Measurements from ENCODE around the gene RHOBTB3.
A peak's percentile ranks its signal among the peaks of the same experiment; 100 is the strongest.
"Not testable (repeated sequence)": the region's sequence is repeated elsewhere in the genome, so short reads cannot be mapped to it uniquely, and the experiment has no call there.

Gene RHOBTB3, protein sequence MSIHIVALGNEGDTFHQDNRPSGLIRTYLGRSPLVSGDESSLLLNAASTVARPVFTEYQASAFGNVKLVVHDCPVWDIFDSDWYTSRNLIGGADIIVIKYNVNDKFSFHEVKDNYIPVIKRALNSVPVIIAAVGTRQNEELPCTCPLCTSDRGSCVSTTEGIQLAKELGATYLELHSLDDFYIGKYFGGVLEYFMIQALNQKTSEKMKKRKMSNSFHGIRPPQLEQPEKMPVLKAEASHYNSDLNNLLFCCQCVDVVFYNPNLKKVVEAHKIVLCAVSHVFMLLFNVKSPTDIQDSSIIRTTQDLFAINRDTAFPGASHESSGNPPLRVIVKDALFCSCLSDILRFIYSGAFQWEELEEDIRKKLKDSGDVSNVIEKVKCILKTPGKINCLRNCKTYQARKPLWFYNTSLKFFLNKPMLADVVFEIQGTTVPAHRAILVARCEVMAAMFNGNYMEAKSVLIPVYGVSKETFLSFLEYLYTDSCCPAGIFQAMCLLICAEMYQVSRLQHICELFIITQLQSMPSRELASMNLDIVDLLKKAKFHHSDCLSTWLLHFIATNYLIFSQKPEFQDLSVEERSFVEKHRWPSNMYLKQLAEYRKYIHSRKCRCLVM

DNA sequence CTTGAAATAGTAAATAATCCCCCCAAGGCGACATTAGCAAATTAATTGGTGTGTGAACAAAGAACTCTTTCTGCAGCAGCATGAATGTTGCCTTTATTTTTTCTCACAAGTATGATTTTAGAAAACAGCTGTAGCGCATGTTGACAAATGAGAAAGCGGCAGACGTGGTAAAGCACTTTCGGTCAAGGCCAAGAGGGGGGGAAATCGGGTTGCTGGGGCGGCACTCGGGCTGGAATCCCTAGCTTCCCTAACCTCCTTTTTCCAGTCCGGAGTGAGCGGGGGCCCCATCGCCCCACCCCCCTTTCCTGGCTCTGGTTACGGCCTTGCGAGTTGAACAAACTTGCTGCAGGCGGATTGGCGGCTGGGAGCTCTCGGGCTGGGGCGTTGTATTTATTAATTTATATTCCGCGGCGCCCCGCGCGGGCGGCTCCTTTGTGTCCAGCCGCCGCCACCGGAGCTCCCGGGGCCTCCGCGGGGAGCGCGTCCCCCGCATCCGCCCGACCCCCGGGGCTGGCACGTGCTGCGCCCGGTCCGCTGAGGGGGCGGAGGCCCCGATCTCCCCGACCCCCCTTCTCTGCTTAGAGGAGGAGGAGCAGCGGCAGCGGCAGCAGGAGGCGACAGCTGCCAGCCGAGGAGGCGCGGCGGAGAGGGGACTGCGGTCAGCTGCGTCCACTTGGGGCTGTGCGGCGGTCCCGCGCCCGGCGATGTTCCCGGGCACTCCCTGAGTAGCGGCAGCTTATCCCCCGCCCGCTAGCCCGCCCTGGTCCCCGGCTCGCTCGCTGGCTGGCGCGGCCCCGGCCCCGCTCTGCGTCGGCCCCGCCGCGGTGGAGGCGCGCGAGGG is at the start of gene RHOBTB3:
Gene RHOBTB3 (plus strand): TSS at position 607 of the 841 bp plus-strand sequence. CDS start 347 bp downstream, outside the sequence.
- DNase-seq (ENCODE audit: low read depth): peak; percentile 93

DNA sequence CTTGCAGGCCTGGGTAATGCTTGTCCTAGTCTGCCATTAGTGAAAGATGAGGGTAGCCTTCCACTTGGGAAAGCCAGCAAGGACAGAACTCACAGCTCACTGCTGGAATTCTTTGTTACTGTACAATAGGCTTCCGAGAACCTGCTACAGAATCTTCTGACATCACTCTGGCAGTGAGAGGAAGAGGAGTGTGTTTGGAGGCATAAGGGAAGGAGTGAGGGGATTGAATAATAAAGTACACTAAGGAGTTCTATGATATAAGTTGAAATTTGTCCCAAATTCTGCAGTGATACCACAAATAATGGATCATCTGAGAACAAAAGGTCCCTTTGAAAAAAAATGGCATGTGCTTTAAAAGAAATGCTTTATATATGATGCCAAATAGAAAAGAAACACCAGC is 48.2 kb upstream of the RHOBTB3 start, which contains the start of gene SPATA9:
Gene SPATA9 (minus strand): TSS at position 101 of the 400 bp plus-strand sequence. CDS start 137 bp downstream, outside the sequence.
- no peak for DNase-seq (ENCODE audit: low read depth)

GRCh38 chr5:95684361-95684760 is 46.8 kb upstream of the RHOBTB3 start:
- no peak for DNase-seq (ENCODE audit: low read depth)

GRCh38 chr5:95686651-95687050 is 44.5 kb upstream of the RHOBTB3 start:
- DNase-seq (ENCODE audit: low read depth): peak; percentile 81

GRCh38 chr5:95689680-95690079 is 41.5 kb upstream of the RHOBTB3 start:
- DNase-seq (ENCODE audit: low read depth): no peak

- no peak for DNase-seq (ENCODE audit: low read depth)
Observed at GRCh38 chr5:95690333-95690732, 40.8 kb upstream of the RHOBTB3 start.

- DNase-seq (ENCODE audit: low read depth): peak; percentile 72
Observed at GRCh38 chr5:95697781-95698681, 33.1 kb upstream of the RHOBTB3 start.

DNA sequence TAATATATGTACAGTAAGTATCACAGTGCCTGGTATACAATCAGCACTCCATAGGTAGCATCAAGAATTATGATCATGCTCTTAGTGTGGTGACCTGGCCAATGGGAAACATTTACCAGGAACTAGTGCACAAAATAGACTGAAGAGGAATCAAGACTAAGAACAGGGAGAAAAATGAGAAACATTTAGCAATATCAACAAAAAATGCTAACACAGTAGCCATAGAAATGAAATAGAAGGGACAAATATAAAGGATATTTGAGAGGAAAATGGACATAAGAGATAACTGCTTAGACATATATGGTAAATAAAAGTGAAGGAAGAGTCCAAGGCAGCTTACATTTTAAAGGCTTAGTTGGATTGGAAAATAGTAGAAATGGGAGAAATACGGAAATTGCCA is 31.8 kb upstream of the RHOBTB3 start:
- no peak for DNase-seq (ENCODE audit: low read depth)

DNA sequence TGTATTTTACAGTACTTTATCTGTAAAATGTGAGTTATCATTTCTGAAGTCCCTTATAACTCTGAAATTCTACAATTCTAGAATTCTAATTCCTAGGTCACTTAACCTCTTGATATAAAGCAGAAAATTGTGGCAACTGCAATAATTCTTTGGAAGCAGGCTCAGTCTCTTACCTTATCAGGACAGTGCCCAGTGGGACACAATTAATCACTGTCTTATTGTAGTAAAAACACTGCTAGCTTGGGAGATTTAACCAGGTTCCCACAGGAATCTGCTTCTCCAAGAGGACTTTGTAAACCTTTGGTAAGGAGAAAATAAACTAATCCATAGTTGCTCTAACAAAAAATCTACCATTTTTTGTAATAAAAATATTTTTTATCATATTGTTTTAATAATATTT is 30.1 kb upstream of the RHOBTB3 start:
- DNase-seq (ENCODE audit: low read depth): no peak

GRCh38 chr5:95704150-95704549 is 27.0 kb upstream of the RHOBTB3 start:
- peak; percentile 16 for DNase-seq (ENCODE audit: low read depth)

DNA sequence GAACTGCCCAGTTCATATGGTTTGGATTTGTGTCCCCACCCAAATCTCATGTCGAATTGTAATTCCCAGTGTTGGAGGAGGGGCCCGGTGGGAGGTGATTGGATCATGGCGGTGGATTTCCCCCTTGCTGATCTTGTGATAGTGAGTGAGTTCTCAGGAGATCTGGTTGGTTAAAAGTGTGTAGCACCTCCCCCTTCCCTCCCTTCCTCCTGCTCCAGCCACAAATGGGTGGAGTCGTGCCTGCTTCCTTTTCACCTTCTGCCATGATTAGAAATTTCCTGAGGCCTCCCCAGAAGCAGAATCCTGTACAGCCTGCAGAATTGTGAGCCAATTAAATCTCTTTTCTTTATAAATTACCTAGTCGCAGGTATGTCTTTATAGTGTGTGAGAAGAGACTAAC is 24.9 kb upstream of the RHOBTB3 start:
- not testable (repeated sequence) for DNase-seq (ENCODE audit: low read depth)

GRCh38 chr5:95707055-95707454 is 24.1 kb upstream of the RHOBTB3 start:
- no peak for DNase-seq (ENCODE audit: low read depth)

- DNase-seq (ENCODE audit: low read depth): not testable (repeated sequence)
Observed at GRCh38 chr5:95707534-95708188, 23.5 kb upstream of the RHOBTB3 start.

GRCh38 chr5:95708876-95709275 is 22.3 kb upstream of the RHOBTB3 start:
- no peak for DNase-seq (ENCODE audit: low read depth)

DNA sequence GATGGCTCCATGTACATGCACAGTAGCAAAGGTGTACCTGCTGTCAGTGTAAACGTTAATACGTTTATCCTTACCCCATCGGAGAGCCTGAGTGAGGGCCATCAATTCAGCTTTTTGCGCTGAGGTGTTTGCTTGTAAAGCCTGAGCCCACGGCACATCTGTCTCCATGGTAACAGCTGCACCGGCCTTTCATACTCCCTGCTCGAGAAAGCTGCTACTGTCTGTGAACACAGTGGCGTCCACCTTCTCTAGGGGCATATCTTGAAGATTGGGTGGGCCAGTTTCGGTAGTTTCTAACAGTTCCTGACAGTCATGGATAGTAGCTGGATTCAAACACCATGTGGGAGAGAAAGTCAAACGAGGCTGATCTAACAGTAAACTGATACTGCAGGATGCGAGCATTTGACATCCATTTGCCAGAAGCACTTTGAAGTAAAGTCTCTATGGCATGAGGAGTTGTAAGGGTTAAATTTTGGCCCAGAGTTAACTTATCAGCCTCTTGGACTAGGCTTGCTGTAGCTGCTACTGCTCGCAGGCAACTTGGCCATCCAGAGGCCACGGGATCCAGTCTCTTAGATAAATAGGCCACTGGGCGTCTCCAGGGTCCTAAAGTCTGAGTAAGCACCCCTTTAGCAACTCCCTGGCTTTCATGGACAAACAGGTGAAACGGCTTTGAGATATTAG is 21.0 kb upstream of the RHOBTB3 start:
- DNase-seq (ENCODE audit: low read depth): no peak

GRCh38 chr5:95710651-95711500 is 20.3 kb upstream of the RHOBTB3 start:
- not testable (repeated sequence) for DNase-seq (ENCODE audit: low read depth)

- no peak for DNase-seq (ENCODE audit: low read depth)
Observed at GRCh38 chr5:95711501-95712346, 19.4 kb upstream of the RHOBTB3 start.

DNA sequence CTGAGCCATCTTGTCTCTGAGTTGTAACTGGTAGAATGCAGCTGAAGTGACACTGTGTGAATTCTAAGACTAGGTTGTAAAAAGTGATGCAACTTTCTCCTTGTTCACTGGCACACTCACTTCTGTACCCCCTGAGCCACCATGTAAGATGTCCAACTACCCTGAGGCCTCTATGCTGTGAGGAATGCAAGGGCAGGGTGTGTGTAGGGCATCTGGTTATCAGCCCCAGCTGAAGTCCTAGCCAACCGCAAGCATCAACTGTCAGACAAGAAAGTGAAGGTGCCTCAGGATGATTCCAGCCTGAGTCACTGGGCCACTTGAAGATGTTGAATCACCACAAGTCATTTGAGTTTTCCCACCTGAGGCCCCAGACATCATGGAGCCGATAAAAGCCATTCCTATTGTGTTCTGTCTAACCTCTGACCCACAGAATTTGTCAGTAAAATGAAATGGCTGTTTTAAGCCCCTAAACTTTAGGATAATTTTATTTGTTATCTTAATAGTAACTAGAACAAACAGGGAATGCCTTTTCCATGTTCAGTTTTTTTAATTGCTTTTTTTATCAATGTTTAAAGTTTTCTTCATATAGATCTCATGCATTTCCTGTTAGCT is 18.7 kb upstream of the RHOBTB3 start:
- DNase-seq (ENCODE audit: low read depth): peak; percentile 85

Data from EH (cell line).